Left hindlimb (tissue), 1 donor: ENCODE results near the gene GPHA2.

Source experiments
- DNase-seq: peaks from one replicate; pipeline ENCODE4 v3.0.0-alpha.2; 2018

The GPHA2 gene

DNA sequence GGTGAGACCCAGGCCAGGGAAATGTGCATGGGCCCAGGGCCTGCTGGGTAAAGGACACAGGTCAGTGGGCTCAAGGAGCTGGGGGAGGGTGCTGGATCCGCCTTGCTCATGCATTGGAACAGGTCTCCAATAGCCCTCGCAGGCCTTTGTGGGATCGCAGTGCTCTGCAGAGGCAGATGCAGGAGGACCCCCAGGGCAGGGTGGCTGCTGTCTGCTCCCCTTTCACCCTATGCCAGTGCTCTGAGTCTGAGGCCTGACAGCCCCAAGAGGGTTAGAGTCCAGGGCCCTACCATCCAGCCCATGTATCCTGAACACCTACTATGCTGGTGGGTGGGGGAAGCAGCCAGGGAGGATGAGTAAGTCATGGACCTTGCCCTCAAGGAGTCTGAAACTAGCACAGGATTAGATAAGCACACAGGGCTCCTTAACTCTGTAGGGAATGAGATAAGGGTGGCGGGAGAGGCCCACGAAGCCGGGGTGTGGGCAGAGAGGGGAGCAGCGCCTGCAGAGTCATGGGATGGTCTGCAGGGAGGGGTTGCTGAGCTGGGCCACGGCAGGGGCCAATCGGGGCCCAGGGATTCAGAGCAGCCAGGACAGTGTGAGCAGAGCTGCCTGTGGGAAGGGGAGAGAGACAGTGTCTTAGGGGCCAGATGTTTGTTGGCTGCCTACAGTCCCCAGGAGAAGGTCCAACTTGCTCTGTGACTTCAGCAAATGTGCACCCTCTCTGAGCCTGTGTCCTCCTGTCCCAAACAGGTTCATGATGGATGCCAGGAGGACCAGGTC lies 46.8 kb downstream of the GPHA2 start:
- DNase-seq, result no peak

DNA sequence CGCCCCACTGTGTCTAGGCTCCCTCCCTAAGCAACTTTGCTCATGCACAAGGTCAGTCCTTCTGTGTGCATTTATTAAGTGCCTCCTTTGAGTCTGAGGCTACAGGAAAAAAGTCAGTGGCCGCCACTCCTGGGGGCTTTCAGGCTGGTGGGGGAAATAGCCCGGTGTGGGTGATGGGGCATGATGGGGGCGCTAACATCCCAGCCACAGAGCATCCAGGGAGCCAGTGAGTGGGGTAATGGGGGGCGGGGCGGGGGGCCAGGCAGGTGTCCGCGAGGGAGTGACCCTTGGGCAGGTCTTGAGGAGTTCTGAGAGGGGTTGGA lies 47.3 kb downstream of the GPHA2 start:
- DNase-seq, result no peak

DNA sequence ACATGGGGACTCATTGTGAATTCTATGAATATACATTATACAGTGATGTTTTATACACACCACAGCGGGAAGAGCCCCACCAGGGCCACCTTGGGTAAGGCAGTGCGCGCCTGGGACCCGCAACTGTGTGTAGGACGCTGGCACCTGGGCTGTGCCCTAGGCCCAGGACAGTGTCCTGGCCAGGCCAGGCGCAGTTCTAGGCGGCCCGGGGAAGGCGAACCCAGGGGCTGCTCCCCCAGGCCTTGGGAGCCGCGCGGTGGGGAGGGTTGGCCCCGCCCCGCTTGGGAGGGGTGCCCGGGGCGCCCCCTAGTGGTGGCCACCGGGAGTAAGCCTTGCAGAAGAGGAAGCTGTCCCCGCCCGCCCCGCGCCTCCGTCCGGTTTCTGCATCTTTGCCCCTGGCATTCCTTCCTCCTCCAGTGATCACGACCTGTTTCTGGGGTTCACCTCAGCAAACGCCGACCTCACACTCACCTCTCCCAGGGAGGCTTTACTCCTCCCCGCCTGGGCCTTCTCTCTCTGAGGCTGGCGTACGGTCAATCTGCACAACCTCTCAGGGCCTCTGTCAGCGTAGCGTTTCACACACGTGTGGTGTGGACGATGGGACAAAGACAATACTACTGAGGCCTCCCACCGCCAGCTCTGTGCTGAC lies 47.8 kb downstream of the GPHA2 start:
- DNase-seq, result peak; percentile 82

- DNase-seq, result no peak
Measured at GRCh38 chr11:64887234-64887756, 48.4 kb downstream of the GPHA2 start.

DNA sequence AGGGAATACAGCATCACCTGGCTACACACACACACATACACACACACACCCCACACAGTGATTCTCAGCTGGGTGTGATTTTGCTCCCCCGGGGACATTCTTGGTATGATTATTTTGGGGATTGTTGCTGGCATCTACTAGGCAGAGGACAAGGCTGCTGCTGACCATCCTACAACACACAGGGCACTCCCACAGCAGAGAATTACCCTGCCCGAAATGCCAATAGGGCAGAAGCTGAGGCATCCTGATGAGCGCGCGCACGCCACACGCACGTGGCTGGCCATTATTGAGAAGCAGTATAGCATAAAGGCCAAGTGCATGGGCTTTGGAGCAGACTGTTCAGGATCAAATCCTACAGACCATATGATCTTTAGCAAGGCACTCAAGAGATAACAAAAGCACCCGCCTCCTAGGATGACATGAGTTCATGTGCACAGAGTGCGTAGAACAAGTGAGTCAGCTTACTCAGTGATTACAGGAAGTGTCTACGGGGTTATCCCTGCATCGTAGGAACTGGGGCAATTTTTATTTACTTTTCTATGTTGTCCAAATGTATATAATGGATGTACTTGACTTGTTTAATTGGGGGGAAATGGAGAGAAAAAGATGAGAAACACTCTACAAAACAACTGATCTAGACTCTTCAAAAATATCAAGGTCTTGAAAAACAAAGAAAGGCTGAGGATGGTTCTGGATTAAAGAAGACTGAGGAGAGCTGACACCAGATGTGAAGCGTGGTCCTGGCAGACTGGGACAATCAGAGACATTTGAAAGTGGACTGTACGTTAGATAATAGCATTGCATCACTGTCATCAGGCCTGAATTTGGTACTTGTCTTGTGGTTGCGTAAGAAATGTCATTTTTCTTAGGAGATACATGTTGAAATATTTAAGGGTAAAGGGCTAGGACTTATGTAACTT lies 50.1 kb downstream of the GPHA2 start:
- DNase-seq, result no peak
